GM19452 (cell line): ENCODE measurements around the gene GAL3ST3.
"Not testable (repeated sequence)": the region's sequence is repeated elsewhere in the genome, so short reads cannot be mapped to it uniquely, and the experiment has no call there.

Experiments used
- ATAC-seq: cut with Tn5 transposase; IDR thresholded peaks from one replicate; pipeline ENCODE4 v1.9.1; 2021; ENCODE audit not compliant: unreplicated experiment

GAL3ST3 gene

GRCh38 chr11:66045177-66045639 lies 3.8 kb downstream of the GAL3ST3 start:
- peak; percentile 58 for ATAC-seq

- no peak for ATAC-seq
Observed at GRCh38 chr11:66044757-66045156, 4.2 kb downstream of the GAL3ST3 start.

DNA sequence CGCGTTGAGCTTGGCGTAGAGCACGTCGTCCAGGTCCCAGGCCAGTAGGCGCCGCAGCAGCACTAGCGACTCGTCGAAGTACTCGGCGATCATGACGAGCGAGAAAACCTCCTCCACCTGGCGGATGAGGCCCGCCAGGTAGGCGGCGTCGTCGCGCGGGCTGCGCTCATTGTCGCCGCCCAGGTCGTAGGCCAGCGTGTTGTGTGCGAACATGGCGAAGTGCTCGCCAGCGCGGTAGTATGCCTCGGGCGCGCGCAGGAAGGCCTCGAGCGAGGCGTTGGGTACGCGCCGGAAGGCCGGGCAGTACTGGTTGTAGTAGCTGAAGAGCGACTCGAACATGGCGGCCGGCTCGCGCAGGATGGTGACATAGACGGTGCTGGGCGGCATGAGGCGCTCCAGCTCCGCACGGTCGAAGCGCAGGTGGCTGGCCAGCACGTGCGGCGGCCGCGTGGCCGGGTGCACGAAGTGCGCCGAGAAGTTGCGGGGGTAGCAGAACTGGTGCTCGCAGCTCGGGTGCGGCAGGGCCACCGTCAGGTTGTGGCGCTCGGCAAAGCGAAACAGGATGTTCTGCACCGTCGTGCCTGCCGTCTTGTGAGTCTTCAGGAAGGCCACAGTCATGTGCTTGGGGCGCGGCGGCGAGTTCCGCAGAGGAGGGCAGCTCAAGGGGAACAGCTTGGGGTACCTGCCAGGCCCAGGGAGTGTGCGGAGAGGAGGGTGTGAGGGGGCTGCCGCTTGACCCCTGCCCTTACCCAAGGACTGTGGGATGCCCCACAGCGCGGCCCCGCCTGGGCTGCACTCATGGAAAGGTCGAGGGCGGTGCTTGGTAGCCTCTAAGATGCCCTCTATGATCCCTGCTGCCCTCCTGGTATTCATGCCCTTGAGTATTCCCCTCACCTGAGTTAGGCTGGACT lies 5.7 kb downstream of the GAL3ST3 start:
- no peak for ATAC-seq

DNA sequence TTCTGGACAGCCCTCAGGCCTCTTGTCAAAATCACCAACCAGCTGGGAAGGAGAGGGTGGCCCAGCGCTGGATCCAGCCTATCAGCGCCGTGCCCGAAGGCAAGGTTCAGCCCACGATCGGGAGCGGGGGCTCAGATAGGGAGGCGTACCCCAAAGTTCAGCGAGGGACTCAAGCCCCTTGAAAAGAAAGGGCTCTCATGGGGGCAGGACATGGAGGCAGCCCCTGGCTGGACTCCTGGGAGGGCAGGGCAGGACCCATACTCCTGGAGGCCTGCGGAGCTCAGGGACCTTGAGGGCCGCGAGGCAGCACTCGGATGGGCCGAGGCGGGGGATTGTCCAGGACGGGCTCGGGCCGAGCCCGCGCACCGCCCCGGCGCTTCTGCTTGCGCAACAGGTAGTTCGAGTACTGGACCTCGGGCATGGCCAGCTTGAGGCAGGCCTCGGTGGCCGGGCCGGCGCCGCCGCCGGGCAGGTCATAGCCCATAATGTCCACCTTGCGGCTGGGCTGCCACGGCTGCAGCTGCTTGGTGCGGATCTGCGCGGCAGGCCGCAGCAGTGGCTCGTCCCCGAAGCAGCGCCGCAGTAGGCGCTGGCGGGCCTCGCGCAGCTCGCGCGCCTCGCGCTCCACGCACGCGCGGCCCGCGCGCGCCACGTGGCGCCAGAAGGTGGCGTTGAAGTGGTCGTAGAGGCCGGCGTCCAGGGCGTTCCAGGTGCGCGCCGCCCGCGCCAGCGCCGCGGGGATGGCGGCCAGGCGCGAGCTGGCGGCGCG lies 6.5 kb downstream of the GAL3ST3 start:
- ATAC-seq, result no peak

DNA sequence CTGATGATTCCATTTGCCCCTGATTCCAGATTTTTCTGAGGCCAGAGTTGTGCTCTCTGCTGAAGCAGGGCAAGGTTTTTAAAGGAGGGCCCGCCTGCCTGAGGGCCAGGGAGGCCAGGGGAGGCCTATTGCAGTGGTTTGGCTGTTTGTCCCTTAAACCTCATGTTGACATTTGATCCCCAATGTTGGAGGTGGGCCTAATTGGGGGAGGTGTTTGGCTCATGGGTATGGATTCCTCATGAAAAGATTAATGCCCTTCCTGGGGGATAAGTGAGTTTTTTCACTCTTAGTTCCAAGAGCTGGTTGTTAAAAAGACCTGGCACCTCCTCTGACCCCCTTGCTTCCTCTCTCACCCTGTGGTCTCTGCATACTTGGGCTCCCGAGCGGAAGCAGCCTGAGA lies 9.2 kb downstream of the GAL3ST3 start:
- no peak for ATAC-seq

GRCh38 chr11:66037327-66037726 lies 11.6 kb downstream of the GAL3ST3 start:
- no peak for ATAC-seq

GRCh38 chr11:66036334-66036710 lies 12.6 kb downstream of the GAL3ST3 start:
- ATAC-seq, result no peak

- ATAC-seq, result no peak
Observed at GRCh38 chr11:66035653-66036333, 13.2 kb downstream of the GAL3ST3 start.

GRCh38 chr11:66032957-66033735 lies 15.8 kb downstream of the GAL3ST3 start:
- ATAC-seq, result no peak

GRCh38 chr11:66026017-66026529 lies 22.9 kb downstream of the GAL3ST3 start, which contains the start of gene CATSPER1:
Gene CATSPER1, minus strand, starts transcription at chr11:66026479. Its CDS starts 100 bp downstream, at chr11:66026379.
- no peak for ATAC-seq

DNA sequence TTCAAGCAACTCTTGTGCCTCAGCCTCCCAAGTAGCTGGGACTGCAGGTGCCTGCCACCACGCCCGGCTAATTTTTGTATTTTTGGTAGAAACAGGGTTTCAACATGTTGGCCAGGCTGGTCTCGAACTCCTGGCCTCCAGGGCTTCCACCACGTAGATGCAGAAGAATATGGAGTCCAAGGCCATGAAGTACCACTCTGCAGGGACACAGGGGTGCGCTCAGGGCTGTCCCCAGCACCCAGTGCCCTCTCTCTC lies 25.8 kb downstream of the GAL3ST3 start:
- ATAC-seq, result not testable (repeated sequence)

- no peak for ATAC-seq
Observed at GRCh38 chr11:66022401-66023185, 26.4 kb downstream of the GAL3ST3 start.

DNA sequence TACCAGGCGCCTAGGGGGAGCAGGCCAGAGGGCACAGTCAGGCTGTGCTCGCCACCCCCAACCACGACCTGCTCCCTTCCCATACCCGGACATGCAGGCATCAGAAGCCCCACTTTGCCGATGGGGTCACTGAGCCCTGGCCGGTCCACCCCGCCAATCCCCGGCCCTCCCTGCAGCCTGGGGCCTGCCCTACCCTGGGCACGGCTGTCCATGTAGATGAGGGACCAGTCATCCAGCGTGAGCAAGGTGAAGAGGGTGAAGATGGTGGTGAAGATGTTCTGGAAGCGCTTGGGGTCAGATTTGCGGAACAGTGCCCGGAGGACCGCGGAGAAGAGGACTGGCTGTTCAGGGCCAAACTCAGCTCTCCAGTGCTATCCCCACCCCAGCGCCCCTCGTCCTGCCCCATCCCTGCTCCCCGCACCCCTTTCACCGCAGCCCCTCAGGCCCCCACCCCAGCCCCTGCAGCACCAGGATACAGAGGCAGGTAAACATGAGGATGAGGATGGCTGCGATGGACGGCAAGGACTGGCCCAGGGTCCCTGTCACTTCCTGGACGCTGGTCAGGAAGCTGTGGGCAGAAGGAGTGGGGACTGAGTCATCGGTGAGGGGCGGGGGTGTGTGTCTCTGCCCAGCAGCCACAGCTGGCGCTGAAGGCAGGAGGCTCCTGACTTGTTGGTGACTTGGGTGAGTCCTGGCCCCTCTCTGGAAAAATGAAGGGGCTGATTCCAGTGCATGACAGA lies 28.2 kb downstream of the GAL3ST3 start:
- no peak for ATAC-seq

DNA sequence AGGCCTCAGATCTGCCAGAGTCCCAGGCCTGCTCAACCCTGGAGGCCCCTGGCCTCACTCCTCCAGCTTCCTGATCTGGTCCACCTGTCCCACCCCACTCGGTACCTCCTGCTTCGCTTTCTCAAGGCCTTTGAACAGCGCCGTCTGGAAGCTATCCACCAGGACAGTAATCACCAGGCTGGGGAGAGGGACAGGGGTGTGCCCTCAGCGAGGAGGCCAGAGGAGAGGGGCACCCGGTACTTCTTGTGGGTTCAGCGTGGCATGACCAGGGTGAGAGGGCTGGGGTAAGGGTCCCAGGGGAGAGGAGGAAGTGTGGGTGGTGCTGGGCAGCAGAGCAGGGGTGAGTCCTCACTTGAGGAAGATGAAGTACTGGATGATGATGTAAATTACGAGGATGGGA lies 28.7 kb downstream of the GAL3ST3 start:
- ATAC-seq, result no peak

DNA sequence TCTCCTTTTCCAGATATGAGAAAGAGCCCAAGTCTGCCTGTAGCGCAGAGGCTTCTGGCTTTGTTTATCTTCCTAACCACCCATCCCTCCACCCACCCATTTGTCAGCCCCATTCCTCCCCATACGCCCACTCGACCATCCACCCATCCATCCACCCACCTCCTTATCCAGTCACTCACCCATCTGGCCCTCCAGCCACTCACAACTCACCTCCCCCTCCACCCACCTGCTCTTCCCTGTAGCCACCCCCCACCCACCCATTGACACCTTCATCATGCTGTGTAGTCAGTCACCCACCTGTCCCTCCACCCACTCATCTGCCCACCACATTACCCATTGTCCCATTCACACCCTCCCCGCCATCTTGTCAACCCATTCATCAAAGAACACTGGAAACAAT lies 31.6 kb downstream of the GAL3ST3 start:
- ATAC-seq, result no peak

GRCh38 chr11:66016793-66017177 lies 32.2 kb downstream of the GAL3ST3 start:
- ATAC-seq, result no peak

DNA sequence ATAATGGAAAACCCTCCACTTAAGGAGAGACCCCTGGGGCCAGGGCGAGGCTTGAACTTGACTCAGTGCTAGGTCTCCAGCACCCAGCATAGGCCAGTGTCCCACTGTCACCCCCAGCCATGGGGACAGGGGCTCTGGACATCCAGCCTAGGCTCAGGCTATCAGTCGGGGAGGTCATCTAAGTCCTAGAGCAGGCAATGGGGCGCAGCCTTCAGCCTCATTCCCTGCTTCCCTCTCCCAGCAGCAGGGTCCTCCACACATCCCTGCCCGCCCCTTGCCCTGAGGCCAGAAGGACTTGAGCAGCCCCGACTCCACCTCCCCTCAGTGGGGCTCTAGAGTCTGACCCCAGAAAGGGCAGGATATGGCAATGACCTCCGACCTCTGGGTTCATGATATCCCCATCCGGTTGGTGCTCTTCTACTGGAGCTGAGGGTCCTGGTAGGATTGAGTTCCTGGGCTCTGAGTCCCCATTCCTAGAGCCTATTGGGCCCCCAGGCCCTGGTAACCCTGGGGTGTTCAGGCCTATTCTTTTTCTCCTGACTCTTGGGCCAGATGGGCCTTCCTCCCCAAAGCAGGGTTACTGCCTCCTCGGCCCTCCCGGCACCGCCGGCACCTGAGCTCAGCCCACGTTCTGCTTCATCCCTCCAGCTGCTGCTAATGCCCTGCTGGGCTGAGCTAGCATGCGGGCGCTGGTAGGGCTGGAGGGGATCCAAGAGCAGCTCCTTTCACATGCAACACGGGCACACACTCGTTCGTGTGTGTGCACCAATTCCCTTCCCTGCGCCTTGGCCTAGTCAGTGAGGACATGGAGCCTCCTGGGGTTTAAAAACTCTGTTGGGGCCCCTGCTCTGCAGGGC lies 32.8 kb downstream of the GAL3ST3 start:
- ATAC-seq, result no peak

DNA sequence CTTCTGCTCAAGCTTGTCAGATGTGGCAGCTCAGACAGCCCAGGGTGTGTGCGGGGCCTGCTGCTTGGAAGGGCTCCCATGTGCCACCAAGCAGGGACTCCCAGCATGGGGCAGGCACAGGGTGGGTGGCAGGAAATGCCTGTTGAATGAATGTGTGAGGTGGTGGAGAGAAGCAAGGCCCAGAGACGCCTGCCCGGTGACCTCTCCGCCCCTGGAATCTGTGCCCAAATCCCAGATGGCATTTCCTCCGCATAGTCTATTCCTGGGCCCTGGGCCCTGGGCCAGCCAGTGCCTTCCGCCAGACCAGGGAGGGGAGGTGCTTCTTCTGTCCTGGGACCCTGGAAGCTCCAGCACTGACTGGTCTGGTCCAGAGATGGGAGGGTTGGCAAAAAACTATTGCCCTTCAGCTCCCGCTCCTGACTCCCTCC lies 33.5 kb downstream of the GAL3ST3 start:
- no peak for ATAC-seq
